GM12878 (cell line): ENCODE data around the gene NCAPH2. TPM values are rescaled to one million over a fixed set of nuclear protein-coding genes. Genes with fewer than 3 reads are reported as not detected.

Source experiments
- ATAC-seq: fragments of 200-7000 bp; cut with Tn5 transposase; 3 replicates; pipeline ENCODE4 v1.9.1; 2020; ENCODE audit warnings: mild to moderate bottlenecking, moderate library complexity
- BruUV-seq: library from RNA; stranded (reverse); fragments of 400-500 nt; replicated peaks from 2 replicates; lab custom pipeline; 2021; lab: Mats Ljungman, UMichigan
- CTCF ChIA-PET: fragments of 300-600 bp; sonication (Branson Sonifier 250); formaldehyde crosslinking; extraction: SDS; loops from one replicate; lab custom pipeline; 2021; ENCODE audit warnings: inconsistent platforms; lab: Yijun Ruan, JAX
- POLR2A ChIA-PET: fragments of 350-600 bp; formaldehyde crosslinking; extraction: SDS; loops from one replicate; lab custom pipeline; 2021; ENCODE audit warnings: inconsistent platforms; lab: Charles Lee
- RAD21 ChIA-PET: fragments of 300-600 bp; sonication (Branson Sonifier 250); formaldehyde crosslinking; loops from one replicate; lab custom pipeline; 2023; ENCODE audit warnings: antibody characterized with exemption; ENCODE audit not compliant: unreplicated experiment; lab: Charles Lee
- SMC1A ChIA-PET: fragments of 300-600 bp; sonication (Branson Sonifier 250); formaldehyde crosslinking; loops from one replicate; lab custom pipeline; 2023; ENCODE audit not compliant: unreplicated experiment, uncharacterized antibody; lab: Charles Lee
- DNase-seq: peaks from one replicate; pipeline ENCODE4 v3.0.0-alpha.2; 2011; ENCODE audit warnings: low read depth, low spot score
- FAIRE-seq: peaks from 3 replicates; lab custom pipeline; 2011; peaks lifted over from hg19 to GRCh38; lab: Jason Lieb, UNC
- H2AFZ ChIP-seq: 2 replicates; pipeline ENCODE4 v1.6.0; 2011; ENCODE audit warnings: low read depth, low read length, control low read depth; ENCODE audit not compliant: control insufficient read depth
- H3K27ac ChIP-seq: 2 replicates; pipeline ENCODE4 v1.5.1; 2011; ENCODE audit warnings: control low read depth; ENCODE audit not compliant: control insufficient read depth, insufficient read depth
- H3K27me3 ChIP-seq, 2 experiments: replicated peaks in 1 of 2; 2 replicates each; pipeline versions ENCODE4 v1.6.0 to v1.6.1; 2011; ENCODE audit warnings: low read length in 1 of 2; ENCODE audit not compliant: control insufficient read depth in 2 of 2, insufficient read depth in 2 of 2
- H3K36me3 ChIP-seq, 2 experiments: 2 replicates each; pipeline ENCODE4 v1.5.1; 2011; ENCODE audit warnings: low read length in 1 of 2; ENCODE audit not compliant: control insufficient read depth in 2 of 2, insufficient read depth in 2 of 2
- H3K4me1 ChIP-seq: 2 replicates; pipeline ENCODE4 v1.6.1; 2011; ENCODE audit warnings: mild to moderate bottlenecking, low read length, moderate library complexity, mixed read lengths; ENCODE audit not compliant: control insufficient read depth, insufficient read depth
- H3K4me2 ChIP-seq: 2 replicates; pipeline ENCODE4 v1.6.0; 2011; ENCODE audit warnings: control low read depth; ENCODE audit not compliant: control insufficient read depth, insufficient read depth
- H3K4me3 ChIP-seq: fragments of 200-600 bp; sonication (generic); 2 replicates; pipeline ENCODE4 v1.5.1; 2016
- H3K79me2 ChIP-seq: 2 replicates; pipeline ENCODE4 v1.6.0; 2011; ENCODE audit warnings: low read length; ENCODE audit not compliant: control insufficient read depth, insufficient read depth
- H3K9ac ChIP-seq: 2 replicates; pipeline ENCODE4 v1.8.0; 2011; ENCODE audit warnings: low read length, control low read depth, mixed read lengths; ENCODE audit not compliant: control insufficient read depth, insufficient read depth
- H3K9me3 ChIP-seq: replicated peaks from 3 replicates; pipeline ENCODE4 v1.5.1; 2011; ENCODE audit warnings: mild to moderate bottlenecking, low read length; ENCODE audit not compliant: control insufficient read depth, insufficient read depth
- H4K20me1 ChIP-seq: 2 replicates; pipeline ENCODE4 v1.6.0; 2011; ENCODE audit not compliant: control insufficient read depth, insufficient read depth
- BRCA1 ChIP-seq: IDR thresholded peaks from 2 replicates; pipeline ENCODE4 v1.6.1; 2011; ENCODE audit warnings: low read depth, low read length, improper control_type of control experiment
- CREM ChIP-seq: IDR thresholded peaks from 2 replicates; pipeline ENCODE4 v1.6.1; 2014; ENCODE audit warnings: antibody characterized with exemption, low read depth
- ETV6 ChIP-seq, 2 experiments: fragments of 450-650 bp in 1 of 2; IDR thresholded peaks in 1 of 2; conservative IDR thresholded peaks in 1 of 2; 2 replicates each; pipeline ENCODE4 v1.6.1; 2014; ENCODE audit warnings: antibody characterized with exemption in 1 of 2, borderline replicate concordance in 1 of 2, low read depth in 1 of 2, mild to moderate bottlenecking in 1 of 2, moderate library complexity in 1 of 2
- GABPA ChIP-seq: IDR thresholded peaks from 2 replicates; pipeline ENCODE4 v1.6.1; 2014; ENCODE audit warnings: antibody characterized with exemption, low read depth, mild to moderate bottlenecking, inconsistent platforms
- IKZF1 ChIP-seq: fragments of 450-650 bp; conservative IDR thresholded peaks from 2 replicates; pipeline ENCODE4 v1.6.1; 2017; ENCODE audit warnings: antibody characterized with exemption, mild to moderate bottlenecking
- JUND ChIP-seq: IDR thresholded peaks from 2 replicates; pipeline ENCODE4 v1.6.1; 2012; ENCODE audit warnings: low read depth, mild to moderate bottlenecking, low read length, improper control_type of control experiment, moderate library complexity
- RELA ChIP-seq: fragments of 450-650 bp; IDR thresholded peaks from 2 replicates; pipeline ENCODE4 v1.8.0; 2014; ENCODE audit warnings: borderline replicate concordance; ENCODE audit not compliant: partially characterized antibody
- RFX5 ChIP-seq: IDR thresholded peaks from 2 replicates; pipeline ENCODE4 v1.6.1; 2011; ENCODE audit warnings: low read depth, low read length, improper control_type of control experiment
- SMAD5 ChIP-seq: IDR thresholded peaks from 2 replicates; pipeline ENCODE4 v1.6.1; 2016; ENCODE audit warnings: antibody characterized with exemption, low read depth
- SP1 ChIP-seq: IDR thresholded peaks from one replicate; pipeline ENCODE4 v1.6.1; 2011; ENCODE audit warnings: low read depth, low read length
- SREBF1 ChIP-seq: IDR thresholded peaks from 2 replicates; pipeline ENCODE4 v1.6.1; 2012; ENCODE audit warnings: mild to moderate bottlenecking, low read length
- YY1 ChIP-seq: IDR thresholded peaks from 2 replicates; pipeline ENCODE4 v1.6.1; 2011; ENCODE audit warnings: low read depth, mild to moderate bottlenecking, low read length
- WGBS: methylation state at CpG from one replicate; pipeline ENCODE4 v1.1.6; 2016; ENCODE audit warnings: low lambda C conversion rate; ENCODE audit not compliant: insufficient replicate concordance, insufficient coverage; ENCODE audit errors: missing lambda C conversion rate; 5-methylcytosine and 5-hydroxymethylcytosine counted together
- in situ Hi-C: fragments of 300-500 bp; cut with MboI; formaldehyde crosslinking; loops from 9 replicates; pipeline ENCODE4 v1.14.3; 2018; ENCODE audit warnings: mixed read lengths
- intact Hi-C: fragments of 100-400 bp; cut with micrococcal nuclease; formaldehyde crosslinking; loops from one replicate; pipeline ENCODE4 v1.14.2; 2022; ENCODE audit not compliant: unreplicated experiment
- polyA plus RNA-seq, 11 experiments: library from polyadenylated mRNA; depleted of rRNA in 4 of 11; unstranded in 6 of 11; stranded (reverse) in 5 of 11; fragments of >200 nt; fragmentation: Nextera tagmentation in 4 of 11; fragmentation: Illumina TruSeq in 1 of 11; extraction: Ambion mirVana in 4 of 11; extraction: Trizol in 1 of 11; gene quantifications; 1 replicate in 1 of 11; 2 replicates in 10 of 11; pipeline versions ENCODE4 v1.2.1 to v1.2.3, GENCODE V29; 2011 to 2016; ENCODE audit warnings: inconsistent platforms in 2 of 11, missing spikeins in 2 of 11, low read depth in 1 of 11
- total RNA-seq, 4 experiments: library from RNA; depleted of rRNA in 3 of 4; stranded (reverse); fragments of >200 nt in 3 of 4; fragmentation: Illumina TruSeq in 1 of 4; extraction: Trizol in 1 of 4; gene quantifications; 2 replicates each; pipeline versions ENCODE4 v1.2.1 to v1.2.3, GENCODE V29; 2013 to 2021
- TF ChIP-seq, protein P1 (sequence below): fragments of 450-650 bp; IDR thresholded peaks from 2 replicates; pipeline ENCODE4 v1.6.1; 2017; ENCODE audit warnings: low read depth, mild to moderate bottlenecking, moderate library complexity
- TF ChIP-seq, protein P2 (sequence below): IDR thresholded peaks from 2 replicates; pipeline ENCODE4 v1.6.1; 2011; ENCODE audit warnings: borderline replicate concordance, low read depth, mild to moderate bottlenecking, moderate library complexity, mixed read lengths, low read length; ENCODE audit not compliant: insufficient read depth; ENCODE audit errors: extremely low read length

The NCAPH2 gene
- total and polyA plus RNA-seq, 10 of the 15 experiments (the other 5 are each of a cell fraction or from before 2014, with no cell fraction given): 5.0 to 110 (median 59.9) TPM

DNA sequence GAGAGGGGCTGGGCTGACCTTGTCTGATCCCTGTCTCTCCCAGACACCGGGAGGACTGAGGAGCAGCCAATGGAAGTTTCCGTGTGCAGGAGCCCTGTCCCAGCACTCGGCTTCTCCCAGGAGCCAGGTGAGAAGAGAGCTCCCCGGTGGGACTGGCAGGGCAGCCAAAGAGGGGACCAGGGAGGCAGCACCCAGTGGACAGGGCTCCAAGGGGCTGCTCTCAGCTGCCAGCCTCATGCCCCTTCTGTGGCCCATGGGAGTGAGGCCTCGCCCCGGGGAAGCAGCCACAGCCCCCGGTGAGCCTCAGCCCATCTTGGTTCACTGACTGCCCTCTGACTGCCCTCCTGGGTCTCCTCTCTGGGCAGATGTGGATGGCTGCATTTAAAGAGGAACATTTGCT, 10.6 kb downstream of the NCAPH2 start:
- no peak for FAIRE-seq
- H3K27ac ChIP-seq: no peak overlapping the region
- WGBS: over 99% methylated on average over 7 of the region's 7 CpGs
- ChIA-PET POLR2A (interaction anchor here (1.2 kb wide), 1 partner anchor 47 kb away, joined by 3 read pairs; no protein-coding TSS in a partner anchor), SMC1A (no interaction called here), RAD21 (no interaction called here), CTCF (interaction anchor here (0.6 kb wide), 1 partner anchor 100 kb away, joined by 3 read pairs; no protein-coding TSS in a partner anchor)
- no peak overlapping the region for H3K9ac ChIP-seq
- no peaks in the 10 kb centered on the region for H3K4me1 ChIP-seq
- ATAC-seq: no peak
- H3K27me3 ChIP-seq: no peaks in the 10 kb centered on the region
- DNase-seq: no peak
- no peak overlapping the region for H2AFZ ChIP-seq
- no peaks in the 10 kb centered on the region for H4K20me1 ChIP-seq
- H3K4me3 ChIP-seq: no peak overlapping the region
- H3K4me2 ChIP-seq: no peak overlapping the region
- no TSS peak for BruUV-seq
- intact Hi-C loops (no loop called here), in situ Hi-C loops (no loop called here)
- TF ChIP-seq SP1 (no peak), IKZF1 (no peak), SMAD5 (no peak)
- TF ChIP-seq, protein P1, sequence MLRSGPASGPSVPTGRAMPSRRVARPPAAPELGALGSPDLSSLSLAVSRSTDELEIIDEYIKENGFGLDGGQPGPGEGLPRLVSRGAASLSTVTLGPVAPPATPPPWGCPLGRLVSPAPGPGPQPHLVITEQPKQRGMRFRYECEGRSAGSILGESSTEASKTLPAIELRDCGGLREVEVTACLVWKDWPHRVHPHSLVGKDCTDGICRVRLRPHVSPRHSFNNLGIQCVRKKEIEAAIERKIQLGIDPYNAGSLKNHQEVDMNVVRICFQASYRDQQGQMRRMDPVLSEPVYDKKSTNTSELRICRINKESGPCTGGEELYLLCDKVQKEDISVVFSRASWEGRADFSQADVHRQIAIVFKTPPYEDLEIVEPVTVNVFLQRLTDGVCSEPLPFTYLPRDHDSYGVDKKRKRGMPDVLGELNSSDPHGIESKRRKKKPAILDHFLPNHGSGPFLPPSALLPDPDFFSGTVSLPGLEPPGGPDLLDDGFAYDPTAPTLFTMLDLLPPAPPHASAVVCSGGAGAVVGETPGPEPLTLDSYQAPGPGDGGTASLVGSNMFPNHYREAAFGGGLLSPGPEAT: no peak
- no peaks in the 10 kb centered on the region for H3K9me3 ChIP-seq
- H3K79me2 ChIP-seq: peaks cover 10% of the 10 kb centered on the region
- peaks cover 10 to 47% of the 10 kb centered on the region in 2 experiments; a peak in 3 of 4 replicates for H3K36me3 ChIP-seq

DNA sequence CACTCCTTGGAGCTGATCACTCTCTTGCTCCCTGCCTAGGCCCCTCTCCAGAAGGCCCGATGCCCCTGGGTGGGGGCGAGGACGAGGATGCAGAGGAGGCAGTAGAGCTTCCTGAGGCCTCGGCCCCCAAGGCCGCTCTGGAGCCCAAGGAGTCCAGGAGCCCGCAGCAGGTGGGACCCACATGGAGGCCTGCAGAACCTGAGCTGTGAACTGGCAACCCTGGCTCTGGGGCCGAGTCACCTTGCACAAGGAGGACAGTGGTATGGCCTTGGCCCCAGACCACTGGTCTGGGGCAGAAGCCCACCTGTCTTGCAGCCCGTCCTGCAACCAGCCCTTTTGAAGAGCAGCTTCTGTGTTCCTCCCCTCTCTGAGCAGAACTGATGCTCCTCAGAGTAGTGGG, 11.1 kb downstream of the NCAPH2 start:
- no peaks in the 10 kb centered on the region for H4K20me1 ChIP-seq
- ATAC-seq: no peak
- intact Hi-C loops: no loop called here
- CTCF ChIA-PET: interaction anchor here (0.6 kb wide), 1 partner anchor 100 kb away, joined by 3 read pairs; no protein-coding TSS in a partner anchor
- no peak overlapping the region for H3K4me3 ChIP-seq
- H3K36me3 ChIP-seq: peaks cover 10 to 50% of the 10 kb centered on the region in 2 experiments; a peak in 3 of 4 replicates
- H3K4me1 ChIP-seq: no peaks in the 10 kb centered on the region; the same call in 1 of the 2 replicates
- H3K9me3 ChIP-seq: no peaks in the 10 kb centered on the region
- no peaks in the 10 kb centered on the region for H3K27me3 ChIP-seq
- RAD21 ChIA-PET: no interaction called here
- POLR2A ChIA-PET: interaction anchor here (1.2 kb wide), 1 partner anchor 47 kb away, joined by 3 read pairs; no protein-coding TSS in a partner anchor
- no peak overlapping the region for H3K4me2 ChIP-seq
- no peak for FAIRE-seq
- no TSS peak for BruUV-seq
- SMC1A ChIA-PET: no interaction called here
- 88% methylated on average over 8 of the region's 8 CpGs for WGBS
- no peak for DNase-seq
- no peak overlapping the region for H3K9ac ChIP-seq
- no peak overlapping the region for H3K27ac ChIP-seq
- peaks cover 13% of the 10 kb centered on the region for H3K79me2 ChIP-seq
- in situ Hi-C loops: no loop called here
- H2AFZ ChIP-seq: no peak overlapping the region
- no peak for TF ChIP-seq SREBF1
- TF ChIP-seq CREM: no peak
- no peak for TF ChIP-seq YY1
- no peak for TF ChIP-seq GABPA
- no peak for TF ChIP-seq ETV6 (conservative IDR thresholded peaks at IDR 0.05 in 1 of 2, IDR thresholded peaks at IDR 0.05 in 1 of 2; ENCODE audit: borderline replicate concordance in 1 of 2, low read depth in 1 of 2)
- no peak for TF ChIP-seq RFX5
- no peak for TF ChIP-seq JUND
- no peak for TF ChIP-seq BRCA1
- no peak for TF ChIP-seq RELA
- TF ChIP-seq, protein P2, sequence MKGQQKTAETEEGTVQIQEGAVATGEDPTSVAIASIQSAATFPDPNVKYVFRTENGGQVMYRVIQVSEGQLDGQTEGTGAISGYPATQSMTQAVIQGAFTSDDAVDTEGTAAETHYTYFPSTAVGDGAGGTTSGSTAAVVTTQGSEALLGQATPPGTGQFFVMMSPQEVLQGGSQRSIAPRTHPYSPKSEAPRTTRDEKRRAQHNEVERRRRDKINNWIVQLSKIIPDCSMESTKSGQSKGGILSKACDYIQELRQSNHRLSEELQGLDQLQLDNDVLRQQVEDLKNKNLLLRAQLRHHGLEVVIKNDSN: no peak
